NB4 (cell line): ENCODE data around the gene NEO1.

ENCODE experiments used
- MAX ChIP-seq: IDR thresholded peaks from 2 replicates; pipeline ENCODE4 v1.6.1; 2011; ENCODE audit warnings: low read depth, low read length
- MYC ChIP-seq: IDR thresholded peaks from 2 replicates; pipeline ENCODE4 v1.6.1; 2011; ENCODE audit warnings: low read depth, low read length
- POLR2A ChIP-seq: IDR thresholded peaks from 2 replicates; pipeline ENCODE4 v1.6.1; 2011; ENCODE audit warnings: mild to moderate bottlenecking; ENCODE audit not compliant: insufficient read length; ENCODE audit errors: extremely low read depth
- TF ChIP-seq, protein P1 (sequence below): IDR thresholded peaks from one replicate; pipeline ENCODE4 v1.5.1; 2012; ENCODE audit warnings: low read depth, low read length

- TF ChIP-seq POLR2A (no peak), MAX (no peak), MYC (no peak)
- TF ChIP-seq, protein P1, sequence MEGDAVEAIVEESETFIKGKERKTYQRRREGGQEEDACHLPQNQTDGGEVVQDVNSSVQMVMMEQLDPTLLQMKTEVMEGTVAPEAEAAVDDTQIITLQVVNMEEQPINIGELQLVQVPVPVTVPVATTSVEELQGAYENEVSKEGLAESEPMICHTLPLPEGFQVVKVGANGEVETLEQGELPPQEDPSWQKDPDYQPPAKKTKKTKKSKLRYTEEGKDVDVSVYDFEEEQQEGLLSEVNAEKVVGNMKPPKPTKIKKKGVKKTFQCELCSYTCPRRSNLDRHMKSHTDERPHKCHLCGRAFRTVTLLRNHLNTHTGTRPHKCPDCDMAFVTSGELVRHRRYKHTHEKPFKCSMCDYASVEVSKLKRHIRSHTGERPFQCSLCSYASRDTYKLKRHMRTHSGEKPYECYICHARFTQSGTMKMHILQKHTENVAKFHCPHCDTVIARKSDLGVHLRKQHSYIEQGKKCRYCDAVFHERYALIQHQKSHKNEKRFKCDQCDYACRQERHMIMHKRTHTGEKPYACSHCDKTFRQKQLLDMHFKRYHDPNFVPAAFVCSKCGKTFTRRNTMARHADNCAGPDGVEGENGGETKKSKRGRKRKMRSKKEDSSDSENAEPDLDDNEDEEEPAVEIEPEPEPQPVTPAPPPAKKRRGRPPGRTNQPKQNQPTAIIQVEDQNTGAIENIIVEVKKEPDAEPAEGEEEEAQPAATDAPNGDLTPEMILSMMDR, result no peak
Observed at GRCh38 chr15:73069109-73069508, 16.8 kb downstream of the NEO1 start.
